SHP77 treated with DMSO at 0.1 percent for 48 hours (cell line): Measurements from ENCODE around the gene MLN.

Experiments used
- DNase-seq: peaks from one replicate; lab custom pipeline; 2025; lab: John Stamatoyannopoulos, UW

MLN gene

GRCh38 chr6:33813990-33814985 lies 10.5 kb upstream of the MLN start:
- DNase-seq, result no peak

- DNase-seq, result no peak
Observed at GRCh38 chr6:33813246-33813904, 9.6 kb upstream of the MLN start.

DNA sequence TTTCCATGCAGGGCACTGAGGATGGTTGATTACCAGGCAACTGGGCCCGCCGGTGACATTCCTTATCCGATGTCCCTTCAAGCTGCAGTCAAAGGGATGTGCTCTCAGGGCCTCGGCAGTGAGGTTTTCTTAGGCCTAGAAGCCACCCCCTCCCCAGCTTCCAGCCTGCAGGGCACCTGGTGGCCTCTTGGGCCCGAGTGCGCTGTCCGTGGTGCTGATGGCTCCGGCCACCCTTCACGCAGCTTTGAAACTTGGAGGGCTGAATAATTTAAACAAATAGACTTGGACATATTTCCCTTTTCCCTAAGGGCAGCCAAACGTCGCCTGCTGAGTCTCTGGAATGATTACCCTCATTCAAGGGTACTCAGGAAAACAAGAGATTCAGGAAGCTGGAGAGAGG lies 8.9 kb upstream of the MLN start:
- DNase-seq, result no peak

DNA sequence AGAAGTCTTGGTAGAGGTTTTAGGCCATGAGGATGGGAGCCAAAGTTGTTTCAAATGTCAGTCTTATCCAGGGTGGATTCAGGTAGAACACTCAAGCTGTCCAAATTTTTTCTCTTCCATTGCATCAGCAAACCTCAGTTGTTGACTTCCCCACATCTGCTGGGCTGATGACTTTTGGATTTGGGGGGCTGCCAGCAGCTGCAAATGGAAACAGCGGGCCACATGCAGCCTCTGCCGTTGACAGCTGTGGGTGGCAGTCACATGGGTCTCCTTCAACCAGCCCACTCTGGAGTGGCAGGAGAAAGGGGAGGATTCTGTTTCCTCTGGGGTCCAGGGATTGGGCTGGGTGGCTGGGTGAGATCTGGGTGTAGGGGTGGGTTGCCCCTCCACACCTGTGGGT lies 5.8 kb upstream of the MLN start:
- no peak for DNase-seq

DNA sequence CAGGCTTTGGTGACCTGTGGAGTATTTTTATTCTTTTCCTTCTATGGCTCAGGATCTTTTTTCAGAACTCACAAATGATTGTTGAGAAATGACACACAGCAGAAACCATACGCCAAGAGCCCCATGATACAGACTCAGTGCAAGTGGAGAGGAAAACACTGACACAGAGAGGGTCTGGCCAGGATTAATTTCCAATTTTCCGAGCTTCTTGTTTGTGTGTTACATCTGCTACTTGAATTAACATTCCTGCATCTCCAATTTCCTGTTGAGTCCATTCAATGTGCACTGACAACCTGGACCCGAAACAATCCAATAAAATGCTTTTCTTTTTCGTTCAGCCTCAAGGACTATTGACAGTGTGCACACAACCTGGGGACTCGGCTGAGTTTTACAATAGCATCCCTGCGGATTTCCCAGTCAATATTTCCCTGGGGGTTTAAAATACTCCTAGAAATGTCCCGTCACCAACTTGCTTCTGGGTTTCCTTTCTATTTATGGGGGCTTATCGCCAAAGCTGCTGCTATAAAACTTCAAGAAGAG lies 4.9 kb upstream of the MLN start:
- DNase-seq, result no peak

GRCh38 chr6:33807606-33808005 lies 3.8 kb upstream of the MLN start:
- no peak for DNase-seq

GRCh38 chr6:33806841-33807240 lies 3.0 kb upstream of the MLN start:
- no peak for DNase-seq

- DNase-seq, result no peak
Observed at GRCh38 chr6:33802186-33802958, 1.4 kb downstream of the MLN start.

DNA sequence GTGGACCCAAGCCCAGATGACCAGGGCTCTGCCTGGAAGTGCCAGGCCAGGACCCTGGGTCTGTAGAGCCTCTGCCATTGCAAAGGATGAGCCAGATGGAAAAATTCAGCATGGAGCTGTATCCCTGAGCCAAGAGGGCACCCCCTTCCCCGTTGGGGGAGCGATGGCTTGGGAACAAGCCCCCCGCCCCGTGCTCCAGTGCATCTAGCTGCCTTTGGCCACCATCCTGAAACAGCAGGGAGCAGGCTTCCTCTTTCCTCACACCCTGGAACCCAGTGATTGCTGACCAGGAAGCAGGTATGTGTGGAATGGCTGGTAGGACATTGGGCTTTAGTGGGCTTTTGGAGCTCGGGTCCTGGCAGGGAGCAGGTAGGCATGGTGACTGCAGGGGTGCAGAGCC lies 2.2 kb downstream of the MLN start:
- no peak for DNase-seq

DNA sequence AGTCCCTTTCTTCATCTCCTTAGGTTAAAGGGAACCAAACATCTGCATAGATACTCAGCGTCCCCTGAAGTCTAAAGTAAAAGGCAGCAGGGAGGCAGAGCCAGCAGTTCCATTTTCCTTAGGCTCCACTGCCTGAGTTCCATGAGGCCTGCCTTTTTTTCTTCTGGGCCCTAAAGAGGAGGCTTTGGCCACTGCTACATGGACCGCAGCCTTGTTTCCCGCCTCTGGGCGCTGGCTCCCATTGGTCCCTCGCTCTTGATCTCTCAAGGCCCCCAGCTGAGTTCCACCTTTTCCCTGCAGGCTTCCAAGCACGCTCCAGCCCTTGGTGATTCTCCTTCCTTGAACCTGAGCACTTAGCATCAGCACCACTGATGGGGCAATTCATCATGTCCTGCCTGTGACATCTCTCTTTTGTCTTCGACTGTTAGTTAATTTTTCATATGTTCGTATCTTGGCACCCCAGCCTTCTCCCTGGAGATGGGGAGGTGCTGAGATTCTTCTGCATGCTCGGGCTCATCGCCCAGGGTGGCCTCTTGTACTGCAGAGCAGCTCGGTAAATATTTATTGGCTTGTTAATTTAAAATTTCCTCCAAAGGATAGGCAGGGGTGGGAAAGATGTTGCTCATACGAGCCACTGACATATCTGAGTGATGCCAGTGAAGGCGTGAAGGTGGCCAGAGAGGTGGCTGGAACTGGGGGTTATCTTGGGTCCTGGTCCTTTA lies 3.4 kb downstream of the MLN start:
- no peak for DNase-seq

DNA sequence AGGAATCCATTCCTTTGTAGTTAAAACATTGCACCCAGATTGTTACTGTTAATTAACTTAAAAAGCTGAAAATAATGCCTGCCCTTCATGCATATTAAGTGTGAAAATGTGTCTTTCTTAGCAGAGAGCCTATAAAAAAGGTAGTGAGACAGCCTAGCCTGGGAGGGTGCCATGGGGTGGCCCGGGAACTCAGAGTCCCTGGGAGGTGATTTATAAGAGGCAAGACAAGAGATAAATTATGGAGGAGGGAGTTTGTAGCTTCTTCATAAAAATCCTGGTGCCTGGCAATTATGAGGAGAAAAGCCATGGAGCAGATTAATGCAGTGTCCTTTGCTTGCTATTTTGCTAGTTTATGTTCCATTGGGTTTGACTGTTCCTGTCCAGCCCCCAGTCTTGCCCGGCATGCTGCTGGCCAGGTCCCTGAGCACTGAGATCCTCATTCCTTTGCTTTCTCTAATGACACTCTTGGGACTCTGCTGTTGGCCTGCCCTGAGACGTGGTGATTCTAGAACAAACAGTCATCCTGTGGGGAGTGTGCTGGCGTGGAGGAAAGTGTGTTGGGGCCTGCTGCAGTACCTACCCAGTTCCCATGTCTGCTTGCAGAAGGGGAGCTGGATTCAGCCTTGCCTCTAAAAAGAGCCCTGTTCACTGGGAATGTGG lies 4.2 kb downstream of the MLN start:
- no peak for DNase-seq

GRCh38 chr6:33798343-33798848 lies 5.4 kb downstream of the MLN start:
- no peak for DNase-seq

- DNase-seq, result no peak
Observed at GRCh38 chr6:33797626-33798342, 6.0 kb downstream of the MLN start.

- no peak for DNase-seq
Observed at GRCh38 chr6:33794910-33795623, 8.7 kb downstream of the MLN start.

- DNase-seq, result no peak
Observed at GRCh38 chr6:33792981-33793380, 10.8 kb downstream of the MLN start.

- no peak for DNase-seq
Observed at GRCh38 chr6:33791620-33792019, 12.2 kb downstream of the MLN start.

- no peak for DNase-seq
Observed at GRCh38 chr6:33790910-33791309, 12.9 kb downstream of the MLN start.

GRCh38 chr6:33790379-33790778 lies 13.4 kb downstream of the MLN start:
- DNase-seq, result no peak

DNA sequence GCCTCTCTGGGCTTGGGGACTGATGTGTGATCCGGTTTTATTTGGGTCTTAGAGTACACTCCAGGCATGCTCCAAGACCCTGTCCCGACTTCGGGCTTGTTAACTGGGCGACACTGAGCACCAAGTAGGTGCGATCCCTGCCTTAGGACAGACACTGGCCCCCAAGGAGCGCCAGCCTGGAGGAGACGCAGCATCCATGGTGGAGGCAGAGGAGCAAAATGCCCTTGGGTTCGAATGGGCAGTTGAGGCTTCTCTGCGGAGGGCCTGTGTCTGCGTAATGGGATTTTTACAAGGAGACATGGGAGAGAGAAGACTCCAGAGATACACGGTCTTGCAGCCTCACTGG lies 14.3 kb downstream of the MLN start:
- DNase-seq, result no peak
